HCT116 (cell line): ENCODE measurements around the gene RXYLT1.

Experiments
- CEBPB ChIP-seq: IDR thresholded peaks from 2 replicates; pipeline ENCODE4 v1.6.1; 2012; ENCODE audit warnings: low read depth
- CTCF ChIP-seq, 3 experiments: fragments of 200-600 bp in 1 of 3; sonication (generic) in 1 of 3; IDR thresholded peaks in 2 of 3; conservative IDR thresholded peaks in 1 of 3; 2 replicates each; pipeline ENCODE4 v1.5.1; 2012 to 2017; ENCODE audit warnings: low read depth in 2 of 3, low read length in 2 of 3, antibody characterized with exemption in 1 of 3, borderline replicate concordance in 1 of 3, control low read depth in 1 of 3, mild to moderate bottlenecking in 1 of 3, mixed read lengths in 1 of 3, mixed run types in 1 of 3, moderate library complexity in 1 of 3; ENCODE audit not compliant: insufficient read depth in 1 of 3
- MAX ChIP-seq: IDR thresholded peaks from 2 replicates; pipeline ENCODE4 v1.6.1; 2012
- ZNF274 ChIP-seq: fragments of 200-500 bp; sonication (Bioruptor generic); IDR thresholded peaks from 2 replicates; pipeline ENCODE4 v1.6.1; 2014; ENCODE audit warnings: mild to moderate bottlenecking, low read depth, low read length, inconsistent platforms

- TF ChIP-seq CTCF (IDR thresholded peaks at IDR 0.05 in 2 of 3, conservative IDR thresholded peaks at IDR 0.05 in 1 of 3; ENCODE audit: borderline replicate concordance in 1 of 3, insufficient read depth in 1 of 3, low read depth in 2 of 3, low read length in 2 of 3) (no peak), ZNF274 (no peak), MAX (no peak), CEBPB (no peak)
These were observed 26.3 kb downstream of the RXYLT1 start for GRCh38 chr12:63805704-63806672.
